Mesenchymal stem cell (in vitro differentiated cells and primary cell): ENCODE measurements around the gene BCS1L.
A peak's percentile ranks its signal among the peaks of the same experiment; 100 is the strongest.

Source experiments
- DNase-seq: peaks from one replicate; pipeline ENCODE4 v3.0.0-alpha.2; 2013
- H2AFZ ChIP-seq: one replicate; pipeline ENCODE4 v1.6.1; 2013; ENCODE audit warnings: low read depth, mild to moderate bottlenecking, control low read depth, inconsistent platforms, low read length, moderate library complexity
- H2AK5ac ChIP-seq: 2 replicates; pipeline ENCODE4 v1.6.1; 2013; ENCODE audit warnings: low read length, moderate library complexity, mild to moderate bottlenecking, inconsistent platforms; ENCODE audit not compliant: severe bottlenecking
- H2BK120ac ChIP-seq: one replicate; pipeline ENCODE4 v1.6.1; 2013; ENCODE audit warnings: low read depth, mild to moderate bottlenecking, inconsistent platforms, low read length, moderate library complexity
- H2BK12ac ChIP-seq, 2 experiments: one replicate each; pipeline ENCODE4 v1.6.1; 2013; ENCODE audit warnings: inconsistent platforms in 2 of 2, low read length in 2 of 2, mild to moderate bottlenecking in 2 of 2, moderate library complexity in 2 of 2, control low read depth in 1 of 2
- H2BK15ac ChIP-seq: one replicate; pipeline ENCODE4 v1.6.1; 2013; ENCODE audit warnings: mild to moderate bottlenecking, low read depth, inconsistent platforms; ENCODE audit not compliant: poor library complexity, severe bottlenecking
- H2BK5ac ChIP-seq: 2 replicates; pipeline ENCODE4 v1.6.1; 2013; ENCODE audit warnings: low read depth, mild to moderate bottlenecking, low read length, control low read depth, inconsistent platforms; ENCODE audit not compliant: poor library complexity, severe bottlenecking
- H3K14ac ChIP-seq, 2 experiments: one replicate each; pipeline ENCODE4 v1.6.1; 2013; ENCODE audit warnings: inconsistent platforms in 2 of 2, low read length in 2 of 2, control low read depth in 1 of 2, mild to moderate bottlenecking in 1 of 2, moderate library complexity in 1 of 2
- H3K18ac ChIP-seq, 2 experiments: one replicate each; pipeline ENCODE4 v1.6.1; 2013; ENCODE audit warnings: inconsistent platforms in 2 of 2, low read length in 2 of 2, control low read depth in 1 of 2, low read depth in 1 of 2, mild to moderate bottlenecking in 1 of 2
- H3K23ac ChIP-seq, 2 experiments: one replicate each; pipeline ENCODE4 v1.6.1; 2013; ENCODE audit warnings: inconsistent platforms in 2 of 2, low read length in 2 of 2, mild to moderate bottlenecking in 2 of 2, moderate library complexity in 2 of 2, control low read depth in 1 of 2
- H3K27ac ChIP-seq: 2 replicates; pipeline ENCODE4 v1.5.1; 2013; ENCODE audit warnings: mild to moderate bottlenecking, moderate library complexity, low read length, control low read depth, inconsistent platforms; ENCODE audit not compliant: poor library complexity, severe bottlenecking
- H3K27me3 ChIP-seq, 2 experiments: 2 replicates each; pipeline versions ENCODE4 v1.6.1 to v1.7.0; 2013; ENCODE audit warnings: low read length in 2 of 2, mild to moderate bottlenecking in 2 of 2, moderate library complexity in 2 of 2, control low read depth in 1 of 2, inconsistent platforms in 1 of 2; ENCODE audit not compliant: control insufficient read depth in 1 of 2, insufficient read depth in 1 of 2
- H3K36me3 ChIP-seq, 2 experiments: 2 replicates each; pipeline versions ENCODE4 v1.6.1 to v1.7.0; 2013; ENCODE audit warnings: low read length in 2 of 2, control low read depth in 1 of 2, inconsistent platforms in 1 of 2, low read depth in 1 of 2, mild to moderate bottlenecking in 1 of 2; ENCODE audit not compliant: insufficient read depth in 2 of 2, control insufficient read depth in 1 of 2
- H3K4ac ChIP-seq, 2 experiments: one replicate each; pipeline ENCODE4 v1.6.1; 2013; ENCODE audit warnings: inconsistent platforms in 2 of 2, low read length in 2 of 2, mild to moderate bottlenecking in 2 of 2, moderate library complexity in 2 of 2, control low read depth in 1 of 2, low read depth in 1 of 2
- H3K4me1 ChIP-seq: 2 replicates; pipeline ENCODE4 v1.6.1; 2013; ENCODE audit warnings: low read depth, low read length, control low read depth; ENCODE audit not compliant: control insufficient read depth, insufficient read depth
- H3K4me2 ChIP-seq: 2 replicates; pipeline ENCODE4 v1.6.1; 2013; ENCODE audit warnings: low read length, mild to moderate bottlenecking, inconsistent platforms; ENCODE audit not compliant: poor library complexity, severe bottlenecking
- H3K4me3 ChIP-seq, 2 experiments: 2 replicates each; pipeline versions ENCODE4 v1.5.1 to v1.7.0; 2013; ENCODE audit warnings: low read length in 2 of 2, mild to moderate bottlenecking in 2 of 2, control low read depth in 1 of 2, low read depth in 1 of 2; ENCODE audit not compliant: insufficient read depth in 1 of 2
- H3K79me1 ChIP-seq: replicated peaks from 2 replicates; pipeline ENCODE4 v1.6.1; 2013; ENCODE audit warnings: mild to moderate bottlenecking, control low read depth, low read length, inconsistent platforms; ENCODE audit not compliant: poor library complexity, severe bottlenecking
- H3K9ac ChIP-seq: 2 replicates; pipeline ENCODE4 v1.7.0; 2013; ENCODE audit warnings: mild to moderate bottlenecking, low read length, moderate library complexity
- H3K9me3 ChIP-seq: 2 replicates; pipeline ENCODE4 v1.7.0; 2013; ENCODE audit warnings: mild to moderate bottlenecking, low read length; ENCODE audit not compliant: control insufficient read depth
- H4K8ac ChIP-seq: one replicate; pipeline ENCODE4 v1.6.1; 2013; ENCODE audit warnings: inconsistent platforms, mild to moderate bottlenecking, low read length, moderate library complexity
- H4K91ac ChIP-seq: one replicate; pipeline ENCODE4 v1.6.1; 2013; ENCODE audit warnings: mild to moderate bottlenecking, low read length, inconsistent platforms
- WGBS: methylation state at CpG from one replicate; pipeline ENCODE4 v1.1.7; 2013; ENCODE audit warnings: mixed read lengths; 5-methylcytosine and 5-hydroxymethylcytosine counted together

The BCS1L gene

DNA sequence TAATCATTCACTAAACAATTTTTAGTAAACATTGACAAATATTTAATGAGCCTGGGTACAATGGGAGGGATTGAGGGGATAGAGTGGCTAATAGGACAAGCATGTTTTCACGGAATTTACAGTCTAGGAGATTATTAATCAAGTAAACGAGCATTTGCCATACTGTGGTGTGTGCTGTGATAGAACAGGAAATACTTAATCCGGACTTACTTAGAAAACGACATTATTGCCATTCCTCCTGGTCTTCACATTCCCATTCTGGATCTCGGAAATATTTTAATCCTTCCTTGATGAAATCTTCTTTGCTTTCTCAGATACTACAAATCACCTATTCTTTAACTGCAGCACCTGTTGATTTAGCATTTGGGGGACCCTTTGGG lies 52.1 kb downstream of the BCS1L start:
- peak overlapping the region; percentile 96 for H2AK5ac ChIP-seq
- peak overlapping the region in 1 of 2 experiments; percentile 95 for H3K4me3 ChIP-seq
- H2BK120ac ChIP-seq = no peak overlapping the region
- no peak overlapping the region for H3K4ac ChIP-seq
- WGBS = 6% methylated on average over 4 of the region's 5 CpGs
- H2BK12ac ChIP-seq = no peak overlapping the region
- no peak overlapping the region for H4K91ac ChIP-seq
- peaks cover 6% of the 10 kb centered on the region for H3K4me1 ChIP-seq
- peak overlapping the region; percentile 54 for H3K4me2 ChIP-seq
- peak overlapping the region; percentile 85 for H3K27ac ChIP-seq
- peak overlapping the region; percentile 49 for H4K8ac ChIP-seq
- no peak overlapping the region for H2BK15ac ChIP-seq
- H3K27me3 ChIP-seq = no peaks in the 10 kb centered on the region
- H3K23ac ChIP-seq = no peak overlapping the region
- peak overlapping the region; percentile 96 for H3K9ac ChIP-seq
- peaks cover 7% of the 10 kb centered on the region for H3K79me1 ChIP-seq
- H2AFZ ChIP-seq = no peak overlapping the region
- peaks cover 0 to 6% of the 10 kb centered on the region in 2 experiments for H3K36me3 ChIP-seq
- peak; percentile 52 for DNase-seq
- H3K18ac ChIP-seq = no peak overlapping the region
- H3K9me3 ChIP-seq = no peaks in the 10 kb centered on the region
- no peak overlapping the region for H3K14ac ChIP-seq
- no peak overlapping the region for H2BK5ac ChIP-seq
